GM12891 (cell line): ENCODE measurements around the gene LAMP5.

Experiments used
- DNase-seq: peaks from one replicate; pipeline ENCODE4 v3.0.0; 2011; ENCODE audit warnings: low spot score; ENCODE audit not compliant: insufficient read length
- FAIRE-seq: peaks from 2 replicates; lab custom pipeline; 2011; peaks lifted over from hg19 to GRCh38; lab: Jason Lieb, UNC
- PAX5 ChIP-seq: IDR thresholded peaks from 2 replicates; pipeline ENCODE4 v1.6.1; 2011; ENCODE audit warnings: low read length, moderate library complexity, mild to moderate bottlenecking; ENCODE audit not compliant: insufficient read depth, severe bottlenecking
- POLR2A ChIP-seq: IDR thresholded peaks from 2 replicates; pipeline ENCODE4 v1.6.1; 2011; ENCODE audit warnings: low read depth, low read length, control low read depth
- POLR2AphosphoS5 ChIP-seq: IDR thresholded peaks from 2 replicates; pipeline ENCODE4 v1.6.1; 2011; ENCODE audit warnings: low read depth, low read length, control low read depth
- POU2F2 ChIP-seq: IDR thresholded peaks from 2 replicates; pipeline ENCODE4 v1.6.1; 2011; ENCODE audit warnings: low read depth, mild to moderate bottlenecking, control low read depth, low read length, moderate library complexity
- SPI1 ChIP-seq: IDR thresholded peaks from 2 replicates; pipeline ENCODE4 v1.6.1; 2011; ENCODE audit warnings: low read depth, low read length, control low read depth
- TAF1 ChIP-seq: IDR thresholded peaks from 2 replicates; pipeline ENCODE4 v1.6.1; 2011; ENCODE audit warnings: low read depth, low read length, control low read depth

LAMP5 gene

DNA sequence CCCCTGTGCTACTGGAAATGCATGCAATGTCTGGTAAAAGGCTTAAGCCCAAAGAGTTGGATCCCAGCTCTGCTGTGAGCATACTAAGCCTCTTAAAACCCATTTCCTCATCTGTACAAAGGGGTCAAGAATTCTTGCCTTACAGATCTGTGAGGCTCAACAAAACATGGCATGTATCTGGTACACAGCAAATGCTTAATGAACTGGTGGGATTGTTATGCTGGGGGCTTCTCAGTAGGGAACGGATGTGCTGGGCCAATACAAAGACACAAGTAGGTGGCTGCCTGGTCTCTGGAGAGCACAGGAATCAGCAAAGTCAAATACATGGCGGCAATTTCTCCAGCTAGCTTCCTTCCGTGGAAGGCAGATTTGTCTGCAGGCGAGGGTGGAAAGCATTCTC is 62.3 kb downstream of the LAMP5 start:
- TF ChIP-seq POLR2AphosphoS5 (no peak), POU2F2 (no peak)
- DNase-seq, result no peak
- FAIRE-seq, result no peak

DNA sequence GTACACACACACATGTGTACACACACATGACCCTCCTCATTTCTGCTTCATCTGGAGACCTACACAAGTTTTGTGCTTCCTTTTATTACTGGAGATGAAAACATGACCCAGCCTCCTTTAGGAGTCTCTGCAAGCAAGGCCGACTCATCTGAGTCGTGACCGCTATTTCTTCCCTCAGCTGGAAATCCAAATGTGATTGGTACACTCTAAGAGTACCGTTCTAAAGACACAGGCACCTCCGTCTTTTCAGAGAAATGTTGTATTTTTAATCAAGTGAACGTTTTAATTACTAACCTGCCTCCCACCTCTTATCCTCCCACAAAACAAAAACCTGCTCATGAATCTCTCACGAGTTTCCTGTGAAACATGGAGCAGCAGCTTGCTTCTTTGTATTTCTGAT is 63.0 kb downstream of the LAMP5 start:
- FAIRE-seq (no peak), DNase-seq (no peak)
- TF ChIP-seq POLR2AphosphoS5 (no peak), PAX5 (no peak), POLR2A (no peak), TAF1 (no peak), POU2F2 (no peak), SPI1 (no peak)

DNA sequence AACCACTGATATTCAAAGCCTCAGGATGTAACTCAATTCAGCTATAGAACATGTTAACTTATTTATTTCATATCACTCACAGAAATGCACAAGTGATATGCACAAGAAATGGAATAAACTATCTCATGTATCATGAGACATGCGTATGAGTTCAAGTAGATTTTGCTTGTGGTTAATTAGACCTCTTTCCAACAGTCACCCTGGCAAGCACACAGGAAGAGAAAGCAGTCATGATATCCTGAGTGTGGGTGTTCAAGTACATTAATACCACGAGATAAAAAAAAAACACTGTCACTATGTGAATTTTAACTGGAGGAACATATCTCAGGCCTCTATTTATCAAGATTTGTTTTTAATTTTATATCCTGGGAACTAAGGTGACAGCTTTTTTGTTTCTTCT is 64.2 kb downstream of the LAMP5 start:
- no peak for DNase-seq
- FAIRE-seq, result no peak
- TF ChIP-seq POLR2A (no peak), PAX5 (no peak), POU2F2 (no peak), SPI1 (no peak)
